ENCODE data around the gene ASF1A. TPM values are rescaled to one million over a fixed set of nuclear protein-coding genes. Genes with fewer than 3 reads are reported as not detected.

Gene ASF1A
- total and polyA plus RNA-seq, 11 donors = 9.8 to 28.9 (median 22.1) TPM

DNA sequence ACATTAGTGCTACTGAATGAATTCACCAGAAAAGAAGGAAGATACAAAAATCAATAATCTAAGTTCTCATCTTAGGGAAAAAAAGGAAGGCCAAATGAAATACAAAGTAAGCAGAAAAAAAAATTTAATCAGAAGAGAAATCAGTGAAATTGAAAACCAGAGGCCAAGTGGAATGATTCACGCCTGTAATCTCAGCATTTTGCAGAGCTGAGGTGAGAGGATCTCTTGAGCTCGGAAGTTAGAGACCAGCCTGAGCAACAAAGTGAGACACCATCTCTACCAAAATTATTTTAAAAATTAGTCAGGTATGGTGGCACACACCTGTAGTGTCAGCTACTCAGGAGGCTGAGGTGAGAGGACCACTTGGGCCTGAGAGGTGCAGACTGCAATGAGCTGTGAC is 21.2 kb upstream of the ASF1A start:
- TF ChIP-seq POLR2A (IDR thresholded peaks at IDR 0.05) = no peak

DNA sequence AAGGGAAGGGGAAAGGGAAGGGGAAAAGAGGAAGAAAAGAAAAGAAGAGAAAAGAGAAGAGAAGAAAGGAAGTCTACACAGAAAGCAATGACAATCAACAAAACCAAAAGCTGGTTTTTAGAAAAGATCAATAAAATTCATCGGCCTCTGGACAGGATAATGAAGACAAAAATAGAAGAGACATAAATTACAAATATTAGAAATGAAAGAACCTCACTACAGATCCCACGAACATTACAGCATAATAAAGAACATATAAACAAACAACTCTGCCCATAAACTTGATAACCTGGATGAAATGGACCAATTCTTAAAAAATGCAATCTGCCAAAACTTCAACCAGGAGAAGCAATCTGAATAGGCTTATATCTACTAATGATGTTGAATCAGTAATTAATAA is 20.7 kb upstream of the ASF1A start:
- Histone ChIP-seq H3K27ac (no peak overlapping the region), H3K36me3 (no peaks in the 10 kb centered on the region), H3K27me3 (no peaks in the 10 kb centered on the region), H3K9me3 (peaks cover 0 to 13% (median 0%) of the 10 kb centered on the region in 12 donors), H3K4me3 (no peak overlapping the region), H3K4me1 (peaks cover 0 to 11% (median 0%) of the 10 kb centered on the region in 12 donors)
- 86 to 93% (median 90%) methylated on average over 2 of the region's 2 CpGs for WGBS, 4 donors
- intact Hi-C loops (cut with DNase I) = no loop called here
- TF ChIP-seq CTCF (IDR thresholded peaks at IDR 0.05) = no peak
- no peak for TF ChIP-seq POLR2A (IDR thresholded peaks at IDR 0.05)
- DNase-seq = no peak
- no peak for ATAC-seq

More for the DNA sequence above, 21.2 kb upstream of the ASF1A start:
- Histone ChIP-seq H3K4me3 (no peak overlapping the region), H3K36me3 (no peaks in the 10 kb centered on the region), H3K4me1 (peaks cover 0 to 11% (median 0%) of the 10 kb centered on the region in 12 donors), H3K27ac (no peak overlapping the region), H3K9me3 (peaks cover 0 to 13% (median 0%) of the 10 kb centered on the region in 12 donors), H3K27me3 (no peaks in the 10 kb centered on the region)
- DNase-seq = no peak
- ATAC-seq = no peak
- 91 to 97% (median 93%) methylated on average over 2 of the region's 2 CpGs for WGBS, 4 donors
- intact Hi-C loops (cut with DNase I) = no loop called here

GRCh38 chr6:118875672-118876071 is 18.3 kb upstream of the ASF1A start:
- no peak for ATAC-seq
- intact Hi-C loops (cut with DNase I) = no loop called here
- Histone ChIP-seq H3K27me3 (no peaks in the 10 kb centered on the region), H3K4me1 (peaks cover 0 to 9% (median under 1%) of the 10 kb centered on the region in 12 donors), H3K9me3 (no peaks in the 10 kb centered on the region), H3K27ac (no peak overlapping the region), H3K36me3 (no peaks in the 10 kb centered on the region), H3K4me3 (no peak overlapping the region)
- WGBS, 4 donors = 93 to 96% (median 95%) methylated on average over 2 of the region's 2 CpGs
- TF ChIP-seq POLR2A (IDR thresholded peaks at IDR 0.05) (no peak), CTCF (IDR thresholded peaks at IDR 0.05) (no peak)
- DNase-seq = no peak

- Histone ChIP-seq H3K4me3 (no peak overlapping the region), H3K36me3 (no peaks in the 10 kb centered on the region), H3K27ac (no peak overlapping the region), H3K27me3 (no peaks in the 10 kb centered on the region), H3K4me1 (peaks cover 0 to 13% (median 4%) of the 10 kb centered on the region in 12 donors), H3K9me3 (no peaks in the 10 kb centered on the region)
- ATAC-seq (no peak), DNase-seq (no peak)
- no peak for TF ChIP-seq POLR2A (IDR thresholded peaks at IDR 0.05)
- no peak for TF ChIP-seq CTCF (IDR thresholded peaks at IDR 0.05)
- intact Hi-C loops (cut with DNase I) = no loop called here
- 97 to 100% (median 100%) methylated on average over 1 of the region's 1 CpG for WGBS, 4 donors
These were observed 17.8 kb upstream of the ASF1A start for GRCh38 chr6:118876198-118876597.

DNA sequence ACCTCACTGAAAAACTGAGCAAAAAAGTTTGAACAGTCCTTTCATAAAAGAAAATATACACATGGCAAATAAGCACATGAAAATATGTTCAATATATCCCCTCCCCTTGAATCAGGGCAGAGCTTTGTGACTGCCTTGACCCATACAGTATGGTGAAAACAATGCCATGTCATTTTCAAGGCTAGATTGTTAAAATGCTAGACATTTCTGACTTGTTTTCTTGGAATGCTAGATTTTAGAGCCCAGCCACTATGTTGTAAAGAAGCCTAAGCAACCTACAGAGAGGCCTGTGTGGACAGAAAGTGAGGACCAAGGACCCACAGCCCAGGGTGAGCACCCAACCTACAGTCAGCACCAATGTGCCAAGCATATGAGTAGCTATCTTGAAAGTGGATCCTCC is 17.1 kb upstream of the ASF1A start:
- Histone ChIP-seq H3K36me3 (no peaks in the 10 kb centered on the region), H3K4me3 (no peak overlapping the region), H3K9me3 (no peaks in the 10 kb centered on the region), H3K4me1 (peaks cover 0 to 18% (median 5%) of the 10 kb centered on the region in 12 donors), H3K27ac (no peak overlapping the region), H3K27me3 (no peaks in the 10 kb centered on the region)
- intact Hi-C loops (cut with DNase I) = no loop called here
- TF ChIP-seq CTCF (IDR thresholded peaks at IDR 0.05) = no peak
- no peak for TF ChIP-seq POLR2A (IDR thresholded peaks at IDR 0.05)
- no peak for DNase-seq
- no peak for ATAC-seq

All from heart left ventricle (tissue), 16 donors.